Measurements from ENCODE around the gene VPS37D. TPM values are rescaled to one million over a fixed set of nuclear protein-coding genes. Genes with fewer than 3 reads are reported as not detected.
"Not testable (repeated sequence)": the region's sequence is repeated elsewhere in the genome, so short reads cannot be mapped to it uniquely, and the experiment has no call there.

The VPS37D gene
- total and polyA plus RNA-seq, 5 donors = 1.6 to 2.5 (median 2.1) TPM

- Histone ChIP-seq H3K9me3 (ENCODE audit: control insufficient read depth, low read length) (no peaks in the 10 kb centered on the region), H3K27ac (ENCODE audit: low read length) (no peak overlapping the region), H3K4me1 (ENCODE audit: control insufficient read depth, insufficient read depth, low read length) (no peaks in the 10 kb centered on the region), H3K4me3 (ENCODE audit: low read length) (peak overlapping the region; percentile 83), H3K27me3 (ENCODE audit: control insufficient read depth, insufficient read depth) (no peaks in the 10 kb centered on the region)
- ATAC-seq (no peak), DNase-seq (no peak)
- intact Hi-C loops (cut with DNase I) = no loop called here
- WGBS = 10% methylated on average over 16 of the region's 16 CpGs
These were observed 52.2 kb downstream of the VPS37D start for GRCh38 chr7:73719806-73720169.

GRCh38 chr7:73720443-73720842 is 52.8 kb downstream of the VPS37D start:
- not testable (repeated sequence) for H3K4me1 ChIP-seq (ENCODE audit: control insufficient read depth, insufficient read depth, low read length); DNase-seq
- 95% methylated on average over 9 of the region's 9 CpGs for WGBS

GRCh38 chr7:73721377-73721817 is 53.8 kb downstream of the VPS37D start:
- intact Hi-C loops (cut with DNase I) = no loop called here
- DNase-seq = peak; percentile 66 to 85 (median 84)
- H3K27ac ChIP-seq (ENCODE audit: low read length) = no peak overlapping the region
- H3K4me1 ChIP-seq (ENCODE audit: control insufficient read depth, insufficient read depth, low read length) = no peaks in the 10 kb centered on the region
- no peak overlapping the region for H3K4me3 ChIP-seq (ENCODE audit: low read length)
- H3K27me3 ChIP-seq (ENCODE audit: control insufficient read depth, insufficient read depth) = no peaks in the 10 kb centered on the region
- WGBS = 56% methylated on average over 3 of the region's 3 CpGs
- no peaks in the 10 kb centered on the region for H3K9me3 ChIP-seq (ENCODE audit: control insufficient read depth, low read length)
- ATAC-seq = peak; percentile 66 to 72

More at GRCh38 chr7:73720443-73720842, 52.8 kb downstream of the VPS37D start:
- ATAC-seq; H3K27me3 ChIP-seq (ENCODE audit: control insufficient read depth, insufficient read depth); H3K9me3 ChIP-seq (ENCODE audit: control insufficient read depth, low read length); H3K27ac ChIP-seq (ENCODE audit: low read length); intact Hi-C loops (cut with DNase I); H3K4me3 ChIP-seq (ENCODE audit: low read length): not testable (repeated sequence)

Small RNAs within 50 kb of the gene (microRNA-seq; reads per million reads assigned to microRNA genes)
- gene MIR4284 = 0 reads per million in 2 donors

Other genes with a start within 250 kb of the VPS37D start
- gene FZD9, start 234.1 kb upstream of the VPS37D start, total RNA-seq = under 1 TPM in 3 of 4 donors, not detected in 1; 0.14 to 0.23 (median 0.19) TPM
- 0.16 TPM for gene FZD9, start 234.1 kb upstream of the VPS37D start, polyA plus RNA-seq
- gene BAZ1B, start 145.5 kb upstream of the VPS37D start, total RNA-seq = 10 to 100 TPM; 39.9 to 48.3 (median 45.4) TPM
- gene BAZ1B, start 145.5 kb upstream of the VPS37D start, polyA plus RNA-seq = 24.4 TPM
- gene BCL7B, start 110.1 kb upstream of the VPS37D start, total RNA-seq = 10 to 100 TPM; 75.5 to 83.5 (median 77.1) TPM
- gene BCL7B, start 110.1 kb upstream of the VPS37D start, polyA plus RNA-seq = 83.9 TPM
- gene TBL2, start 89.3 kb upstream of the VPS37D start, total RNA-seq = 10 to 100 TPM; 11.4 to 26.1 (median 11.7) TPM
- 6.4 TPM for gene TBL2, start 89.3 kb upstream of the VPS37D start, polyA plus RNA-seq
- 1 to 10 TPM; 3.2 to 5.9 (median 3.6) TPM for gene MLXIPL, start 43.3 kb upstream of the VPS37D start, total RNA-seq
- gene MLXIPL, start 43.3 kb upstream of the VPS37D start, polyA plus RNA-seq = 14.8 TPM
- 10 to 100 TPM; 14.5 to 21.1 (median 17.6) TPM for gene DNAJC30, start 15.6 kb downstream of the VPS37D start, total RNA-seq
- gene DNAJC30, start 15.6 kb downstream of the VPS37D start, polyA plus RNA-seq = 20.1 TPM
- 10 to 100 TPM; 53.0 to 72.0 (median 58.9) TPM for gene BUD23, start 15.8 kb downstream of the VPS37D start, total RNA-seq
- 97.5 TPM for gene BUD23, start 15.8 kb downstream of the VPS37D start, polyA plus RNA-seq
- 1 to 10 TPM; 1.7 to 3.1 (median 2.3) TPM for gene STX1A, start 51.8 kb downstream of the VPS37D start, total RNA-seq
- gene STX1A, start 51.8 kb downstream of the VPS37D start, polyA plus RNA-seq = 1.8 TPM
- 10 to 100 TPM; 21.1 to 28.7 (median 23.9) TPM for gene ABHD11, start 71.0 kb downstream of the VPS37D start, total RNA-seq
- gene ABHD11, start 71.0 kb downstream of the VPS37D start, polyA plus RNA-seq = 31.2 TPM
- not detected for gene CLDN3, start 102.4 kb downstream of the VPS37D start, total RNA-seq
- not detected for gene CLDN3, start 102.4 kb downstream of the VPS37D start, polyA plus RNA-seq
- under 1 TPM in 3 of 4 donors, not detected in 1; 0.09 to 0.23 (median 0.14) TPM for gene CLDN4, start 163.2 kb downstream of the VPS37D start, total RNA-seq
- gene CLDN4, start 163.2 kb downstream of the VPS37D start, polyA plus RNA-seq = not detected
- under 1 TPM in 3 of 4 donors, not detected in 1; 0.48 to 0.64 (median 0.53) TPM for gene METTL27, start 174.7 kb downstream of the VPS37D start, total RNA-seq
- gene METTL27, start 174.7 kb downstream of the VPS37D start, polyA plus RNA-seq = 0.38 TPM
- gene TMEM270, start 193.3 kb downstream of the VPS37D start, total RNA-seq = not detected
- gene TMEM270, start 193.3 kb downstream of the VPS37D start, polyA plus RNA-seq = not detected